ENCODE results near the gene FCHO2.

- TF ChIP-seq, protein P1, sequence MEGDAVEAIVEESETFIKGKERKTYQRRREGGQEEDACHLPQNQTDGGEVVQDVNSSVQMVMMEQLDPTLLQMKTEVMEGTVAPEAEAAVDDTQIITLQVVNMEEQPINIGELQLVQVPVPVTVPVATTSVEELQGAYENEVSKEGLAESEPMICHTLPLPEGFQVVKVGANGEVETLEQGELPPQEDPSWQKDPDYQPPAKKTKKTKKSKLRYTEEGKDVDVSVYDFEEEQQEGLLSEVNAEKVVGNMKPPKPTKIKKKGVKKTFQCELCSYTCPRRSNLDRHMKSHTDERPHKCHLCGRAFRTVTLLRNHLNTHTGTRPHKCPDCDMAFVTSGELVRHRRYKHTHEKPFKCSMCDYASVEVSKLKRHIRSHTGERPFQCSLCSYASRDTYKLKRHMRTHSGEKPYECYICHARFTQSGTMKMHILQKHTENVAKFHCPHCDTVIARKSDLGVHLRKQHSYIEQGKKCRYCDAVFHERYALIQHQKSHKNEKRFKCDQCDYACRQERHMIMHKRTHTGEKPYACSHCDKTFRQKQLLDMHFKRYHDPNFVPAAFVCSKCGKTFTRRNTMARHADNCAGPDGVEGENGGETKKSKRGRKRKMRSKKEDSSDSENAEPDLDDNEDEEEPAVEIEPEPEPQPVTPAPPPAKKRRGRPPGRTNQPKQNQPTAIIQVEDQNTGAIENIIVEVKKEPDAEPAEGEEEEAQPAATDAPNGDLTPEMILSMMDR (IDR thresholded peaks at IDR 0.05; ENCODE audit: low read depth, low read length), result no peak
- no peak for TF ChIP-seq POLR2A (IDR thresholded peaks at IDR 0.05; ENCODE audit: extremely low read depth, insufficient read length)
- TF ChIP-seq, protein P2, sequence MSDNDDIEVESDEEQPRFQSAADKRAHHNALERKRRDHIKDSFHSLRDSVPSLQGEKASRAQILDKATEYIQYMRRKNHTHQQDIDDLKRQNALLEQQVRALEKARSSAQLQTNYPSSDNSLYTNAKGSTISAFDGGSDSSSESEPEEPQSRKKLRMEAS (IDR thresholded peaks at IDR 0.05; ENCODE audit: low read depth, low read length), result no peak
- TF ChIP-seq MYC (IDR thresholded peaks at IDR 0.05; ENCODE audit: low read depth, low read length), result no peak
Observed at GRCh38 chr5:72938206-72938605, 17.6 kb upstream of the FCHO2 start.
